Measurements from ENCODE around the gene NMNAT1.

NMNAT1 gene

DNA sequence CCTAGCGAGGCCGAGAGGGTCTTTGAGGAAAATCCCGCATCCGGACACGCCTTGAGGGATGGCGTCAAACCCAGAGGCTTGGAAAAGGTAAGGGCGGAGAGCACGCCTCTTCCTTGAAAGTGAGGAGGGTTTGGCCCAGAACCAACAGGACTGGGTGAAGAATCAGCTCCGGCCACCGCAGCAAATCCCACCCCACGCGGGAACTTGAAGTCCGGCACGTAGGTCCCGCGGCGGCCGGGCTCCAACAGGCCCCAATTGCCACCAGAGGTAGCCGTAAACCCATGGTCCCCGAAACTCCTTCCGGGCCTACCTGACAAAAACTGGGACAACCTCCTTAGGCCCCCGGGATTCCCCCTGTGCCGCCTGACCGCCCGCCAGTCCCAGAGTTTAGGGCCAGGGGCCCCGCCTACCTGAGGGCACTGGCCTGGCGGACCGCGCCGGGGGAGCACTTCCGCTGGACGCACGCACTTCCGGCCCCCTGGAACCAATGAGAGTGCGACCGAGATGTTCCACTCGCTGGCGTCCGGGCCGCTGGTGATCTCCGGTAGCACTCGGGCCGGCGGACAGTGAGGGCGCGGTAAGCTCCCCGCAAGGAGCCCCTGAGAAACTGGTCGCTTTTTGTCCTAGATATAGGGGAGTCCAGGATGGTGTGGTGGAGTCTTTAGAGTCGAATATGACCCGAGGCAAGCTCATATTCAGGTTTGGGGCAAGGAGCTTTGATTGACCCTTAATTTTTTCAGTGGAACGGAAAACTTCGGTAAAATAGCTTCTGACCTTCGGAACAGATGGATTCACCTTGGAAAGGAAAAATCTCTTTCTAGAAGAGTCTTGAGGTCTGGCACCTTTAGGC lies at the start of gene NMNAT1, which contains the start of gene LZIC:
Gene NMNAT1 (plus strand): TSS at position 537 of the 850 bp plus-strand sequence. CDS start 28,599 bp downstream, outside the sequence.
Gene LZIC (minus strand): TSS at position 453 of the 850 bp plus-strand sequence. CDS start 6,772 bp downstream, outside the sequence.
- H3K27ac ChIP-seq: peak within 1 kb of the TSS; percentile 84
- TF ChIP-seq, protein P1, sequence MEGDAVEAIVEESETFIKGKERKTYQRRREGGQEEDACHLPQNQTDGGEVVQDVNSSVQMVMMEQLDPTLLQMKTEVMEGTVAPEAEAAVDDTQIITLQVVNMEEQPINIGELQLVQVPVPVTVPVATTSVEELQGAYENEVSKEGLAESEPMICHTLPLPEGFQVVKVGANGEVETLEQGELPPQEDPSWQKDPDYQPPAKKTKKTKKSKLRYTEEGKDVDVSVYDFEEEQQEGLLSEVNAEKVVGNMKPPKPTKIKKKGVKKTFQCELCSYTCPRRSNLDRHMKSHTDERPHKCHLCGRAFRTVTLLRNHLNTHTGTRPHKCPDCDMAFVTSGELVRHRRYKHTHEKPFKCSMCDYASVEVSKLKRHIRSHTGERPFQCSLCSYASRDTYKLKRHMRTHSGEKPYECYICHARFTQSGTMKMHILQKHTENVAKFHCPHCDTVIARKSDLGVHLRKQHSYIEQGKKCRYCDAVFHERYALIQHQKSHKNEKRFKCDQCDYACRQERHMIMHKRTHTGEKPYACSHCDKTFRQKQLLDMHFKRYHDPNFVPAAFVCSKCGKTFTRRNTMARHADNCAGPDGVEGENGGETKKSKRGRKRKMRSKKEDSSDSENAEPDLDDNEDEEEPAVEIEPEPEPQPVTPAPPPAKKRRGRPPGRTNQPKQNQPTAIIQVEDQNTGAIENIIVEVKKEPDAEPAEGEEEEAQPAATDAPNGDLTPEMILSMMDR (conservative IDR thresholded peaks at IDR 0.05): no peak

DNA sequence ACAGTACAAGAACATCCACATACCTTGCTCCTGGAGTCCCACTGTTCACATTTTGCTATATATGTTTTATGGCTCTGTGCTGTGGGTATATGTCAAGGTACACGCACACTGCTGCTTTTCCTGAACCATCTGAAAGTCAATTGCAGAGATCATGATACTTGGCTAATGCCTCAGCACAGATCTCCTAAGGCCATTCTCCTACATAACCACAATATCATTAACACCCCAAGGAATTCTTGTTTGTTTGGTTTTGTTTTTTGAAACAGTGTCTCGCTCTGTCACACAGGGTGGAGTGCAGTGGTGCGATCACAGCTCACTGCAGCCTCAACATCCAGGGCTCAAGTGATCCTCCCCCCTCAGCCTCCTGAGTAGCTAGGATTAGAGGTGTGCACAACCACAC lies 49.2 kb upstream of the NMNAT1 start:
- H3K27ac ChIP-seq: no peak overlapping the region
- TF ChIP-seq, protein P1 (conservative IDR thresholded peaks at IDR 0.05): no peak

DNA sequence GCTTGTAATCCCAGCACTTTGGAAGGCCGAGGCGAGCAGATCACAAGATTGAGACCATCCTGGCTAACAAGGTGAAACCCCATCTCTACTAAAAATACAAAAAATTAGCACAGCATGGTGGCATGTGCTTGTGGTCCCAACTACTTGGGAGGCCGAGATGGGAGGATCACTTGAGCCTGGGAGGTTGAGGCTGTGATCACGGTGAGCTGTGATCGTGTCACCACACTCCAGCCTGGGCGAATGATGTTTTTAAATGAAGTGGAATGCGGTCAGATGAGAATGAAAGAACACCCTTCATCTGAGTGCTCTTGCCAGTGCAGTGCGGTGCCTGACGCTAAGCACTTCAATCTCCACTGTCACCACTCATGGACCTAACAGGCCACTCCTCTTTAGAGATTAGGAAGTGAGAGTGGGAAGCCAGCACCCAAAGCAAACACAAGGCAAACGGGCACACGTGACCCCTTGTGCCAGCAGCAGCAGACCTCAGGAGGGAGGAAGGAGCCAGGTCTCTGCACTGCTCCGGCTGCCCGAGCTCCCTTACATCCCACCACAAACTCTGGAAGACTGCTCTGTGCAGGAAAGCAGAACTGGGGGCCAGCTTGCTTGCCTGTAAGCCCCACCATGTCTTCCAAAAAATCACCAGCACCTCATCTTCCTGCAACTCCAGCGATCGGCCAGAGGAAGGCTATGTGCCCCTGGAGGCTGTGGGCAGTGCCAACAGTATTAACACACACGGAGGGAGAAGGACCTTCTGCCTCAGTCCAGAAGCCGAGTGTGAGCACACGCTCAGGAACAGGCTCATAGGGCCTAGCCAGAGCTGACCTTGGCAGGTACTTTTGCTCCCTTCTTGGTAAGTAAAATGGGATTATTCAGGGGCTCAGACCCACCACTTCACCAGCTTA lies 42.9 kb upstream of the NMNAT1 start:
- TF ChIP-seq, protein P1 (conservative IDR thresholded peaks at IDR 0.05): no peak; the same call in 1 of the 2 replicates
- peak overlapping the region; percentile 78 for H3K27ac ChIP-seq

GRCh38 chr1:9901148-9902059 lies 41.9 kb upstream of the NMNAT1 start:
- TF ChIP-seq, protein P1 (conservative IDR thresholded peaks at IDR 0.05): no peak

DNA sequence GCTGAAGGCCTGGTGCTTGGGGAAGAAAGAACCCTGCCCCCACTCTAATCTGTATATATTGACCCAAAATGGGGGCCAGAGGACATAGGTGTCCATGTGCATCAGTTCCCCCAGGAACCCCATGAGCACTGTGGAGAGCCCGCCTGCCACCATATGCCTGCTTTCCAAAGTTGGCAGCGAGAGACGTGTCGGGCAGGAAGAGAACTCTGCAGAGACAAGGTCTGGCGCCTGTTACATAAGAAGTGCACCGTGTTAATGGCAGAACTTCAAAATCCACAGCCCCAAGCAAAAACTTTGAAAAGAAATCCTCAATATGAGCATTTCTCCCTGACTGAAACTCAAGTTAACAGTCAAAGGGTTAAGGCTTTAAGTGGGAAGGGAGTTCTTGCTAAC lies 41.2 kb upstream of the NMNAT1 start:
- TF ChIP-seq, protein P1 (conservative IDR thresholded peaks at IDR 0.05): no peak
- H3K27ac ChIP-seq: peak overlapping the region; percentile 78

More at GRCh38 chr1:9901148-9902059, 41.9 kb upstream of the NMNAT1 start:
- peak overlapping the region; percentile 78 for H3K27ac ChIP-seq

DNA sequence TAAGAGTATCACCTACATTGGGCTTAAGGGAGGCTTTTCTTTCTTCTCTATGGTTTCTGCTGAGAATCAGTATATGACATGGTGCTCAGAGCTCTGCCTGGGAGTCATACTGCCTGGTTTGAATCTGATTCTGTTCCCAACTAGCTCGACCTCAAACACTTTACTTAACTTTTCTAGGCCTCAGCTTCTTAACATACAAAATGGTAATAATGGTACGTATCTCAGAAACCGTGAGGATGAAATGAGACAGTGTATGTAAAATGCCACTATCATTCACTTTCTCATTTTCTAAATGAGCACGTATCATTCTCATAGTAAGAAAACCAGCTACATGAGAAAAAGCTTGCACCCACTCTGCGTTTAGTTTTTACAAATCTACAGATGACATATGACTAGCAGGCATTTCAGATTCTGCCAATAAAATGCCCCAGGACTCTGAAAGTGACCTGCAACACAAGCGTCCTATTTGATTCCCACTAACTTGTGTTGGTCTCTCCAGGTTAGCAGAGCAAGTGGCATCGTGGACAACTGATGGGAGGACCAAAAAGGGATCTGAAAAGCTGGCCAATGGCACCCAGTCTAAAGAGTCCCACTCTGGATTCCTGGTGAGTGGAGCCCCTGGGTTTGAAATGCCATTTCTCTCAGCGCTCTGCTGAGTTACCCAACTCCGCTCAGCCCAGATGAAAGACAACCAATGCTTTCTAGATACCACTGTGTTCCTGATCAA lies 39.3 kb upstream of the NMNAT1 start:
- TF ChIP-seq, protein P1 (conservative IDR thresholded peaks at IDR 0.05): no peak
- H3K27ac ChIP-seq: no peak overlapping the region
